D721Med (cell line): ENCODE results near the gene MED26.

Source experiments
- DNase-seq: peaks from one replicate; pipeline ENCODE4 v3.0.0; 2011; ENCODE audit warnings: low spot score; ENCODE audit not compliant: insufficient read length
- FAIRE-seq: peaks from 2 replicates; lab custom pipeline; 2011; peaks lifted over from hg19 to GRCh38; lab: Jason Lieb, UNC
- CTCF ChIP-seq: IDR thresholded peaks from 2 replicates; pipeline ENCODE4 v1.5.1; 2012; ENCODE audit warnings: mild to moderate bottlenecking, control low read depth; ENCODE audit not compliant: insufficient read depth; ENCODE audit errors: missing control alignments

MED26 gene

GRCh38 chr19:16596399-16596798 lies 31.6 kb downstream of the MED26 start:
- no peak for TF ChIP-seq CTCF
- no peak for DNase-seq
- FAIRE-seq: no peak

GRCh38 chr19:16595097-16595496 lies 32.9 kb downstream of the MED26 start:
- no peak for FAIRE-seq

GRCh38 chr19:16594681-16595091 lies 33.3 kb downstream of the MED26 start:
- no peak for DNase-seq
- TF ChIP-seq CTCF: no peak

More at GRCh38 chr19:16595097-16595496, 32.9 kb downstream of the MED26 start:
- no peak for DNase-seq
- TF ChIP-seq CTCF: no peak

GRCh38 chr19:16594131-16594586 lies 33.8 kb downstream of the MED26 start:
- FAIRE-seq (no peak), DNase-seq (no peak)
- no peak for TF ChIP-seq CTCF

More at GRCh38 chr19:16594681-16595091, 33.3 kb downstream of the MED26 start:
- FAIRE-seq: no peak

GRCh38 chr19:16593181-16593580 lies 34.8 kb downstream of the MED26 start:
- FAIRE-seq (no peak), DNase-seq (no peak)
- TF ChIP-seq CTCF: no peak

GRCh38 chr19:16591803-16592556 lies 36.0 kb downstream of the MED26 start:
- no peak for FAIRE-seq
- no peak for TF ChIP-seq CTCF
- no peak for DNase-seq
